ENCODE results near the gene WAPL.
"Not testable (repeated sequence)": the region's sequence is repeated elsewhere in the genome, so short reads cannot be mapped to it uniquely, and the experiment has no call there.

Gene WAPL

DNA sequence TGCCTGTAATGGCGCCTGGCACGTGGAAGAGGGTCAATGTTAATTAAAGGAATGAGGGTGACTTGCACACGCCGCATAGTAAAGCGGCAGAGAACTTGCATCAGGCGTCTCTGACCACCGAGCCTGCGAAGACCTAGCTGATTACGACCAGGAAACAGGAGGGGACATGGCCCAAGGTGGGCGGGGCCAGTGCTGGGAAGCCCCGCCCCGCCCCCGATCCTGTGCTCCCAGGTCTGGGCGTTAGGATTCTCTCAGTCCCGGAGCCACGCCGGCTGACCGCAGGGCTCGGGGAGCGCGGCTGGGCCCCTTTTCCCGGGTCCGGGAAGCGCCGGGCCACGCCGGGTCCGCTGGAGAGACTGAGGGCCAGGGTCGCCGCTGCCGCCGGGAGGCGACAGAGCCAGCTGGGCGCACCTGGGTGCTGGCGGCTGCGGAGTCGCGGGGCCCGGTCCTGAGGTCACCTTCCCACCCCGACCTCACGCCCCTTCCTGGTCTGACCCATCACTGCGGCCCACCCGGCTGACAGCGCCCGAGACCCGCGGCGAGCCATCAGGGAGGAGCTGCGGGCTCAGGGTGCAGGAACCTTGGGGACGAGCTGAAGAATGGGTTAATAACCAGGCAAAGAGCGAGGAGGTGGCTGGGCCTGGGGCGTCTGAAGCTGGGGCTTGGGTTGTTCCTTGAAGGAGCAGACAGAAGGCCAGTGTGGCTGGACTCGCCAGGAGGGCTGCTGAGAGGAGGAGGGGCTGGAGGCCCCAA is 132.0 kb downstream of the WAPL start:
- no peak for DNase-seq (ENCODE audit: low spot score)

DNA sequence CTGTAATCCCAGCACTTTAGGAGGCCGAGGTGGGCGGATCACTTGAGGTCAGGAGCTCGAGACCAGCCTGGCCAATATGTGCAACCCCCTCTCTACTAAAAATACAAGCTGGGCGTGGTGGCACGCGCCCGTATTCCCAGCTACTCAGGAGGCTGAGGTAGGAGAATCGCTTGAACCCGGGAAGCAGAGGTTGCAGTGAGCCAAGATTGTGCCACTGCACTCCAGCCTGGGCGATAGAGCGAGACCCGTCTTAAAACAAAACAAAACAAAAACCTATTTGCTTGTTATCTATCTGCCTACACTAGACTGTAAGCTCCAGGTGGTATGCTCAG is 132.5 kb downstream of the WAPL start:
- DNase-seq (ENCODE audit: low spot score), result not testable (repeated sequence)

DNA sequence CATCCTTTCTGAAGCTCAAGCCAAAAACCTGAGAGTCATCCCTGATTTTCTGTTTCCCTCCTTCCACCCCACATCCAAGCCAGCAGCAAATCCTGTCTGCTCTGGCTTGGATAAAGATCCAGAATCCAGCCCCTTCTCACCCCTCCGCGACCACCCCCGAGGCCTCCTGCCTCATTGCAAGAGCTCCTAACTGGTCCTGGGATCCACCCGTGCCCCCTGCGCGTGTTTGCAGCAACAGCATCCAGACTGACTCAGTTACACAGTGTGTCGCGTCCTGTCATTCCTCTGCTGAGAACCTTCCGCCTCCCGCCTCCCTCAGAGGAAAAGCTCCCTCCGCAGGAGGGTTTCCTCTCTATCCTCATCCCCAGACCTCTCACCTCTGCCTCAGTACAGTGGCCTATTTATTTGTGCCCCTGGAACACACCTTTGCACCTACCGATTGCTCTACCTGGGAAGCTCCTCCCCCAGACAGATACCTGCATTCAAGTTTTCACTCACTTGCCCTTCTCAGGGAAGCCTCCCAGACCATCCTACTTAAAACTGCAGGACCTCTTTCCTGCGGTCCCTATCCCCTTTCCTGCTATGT is 133.4 kb downstream of the WAPL start:
- no peak for DNase-seq (ENCODE audit: low spot score)

DNA sequence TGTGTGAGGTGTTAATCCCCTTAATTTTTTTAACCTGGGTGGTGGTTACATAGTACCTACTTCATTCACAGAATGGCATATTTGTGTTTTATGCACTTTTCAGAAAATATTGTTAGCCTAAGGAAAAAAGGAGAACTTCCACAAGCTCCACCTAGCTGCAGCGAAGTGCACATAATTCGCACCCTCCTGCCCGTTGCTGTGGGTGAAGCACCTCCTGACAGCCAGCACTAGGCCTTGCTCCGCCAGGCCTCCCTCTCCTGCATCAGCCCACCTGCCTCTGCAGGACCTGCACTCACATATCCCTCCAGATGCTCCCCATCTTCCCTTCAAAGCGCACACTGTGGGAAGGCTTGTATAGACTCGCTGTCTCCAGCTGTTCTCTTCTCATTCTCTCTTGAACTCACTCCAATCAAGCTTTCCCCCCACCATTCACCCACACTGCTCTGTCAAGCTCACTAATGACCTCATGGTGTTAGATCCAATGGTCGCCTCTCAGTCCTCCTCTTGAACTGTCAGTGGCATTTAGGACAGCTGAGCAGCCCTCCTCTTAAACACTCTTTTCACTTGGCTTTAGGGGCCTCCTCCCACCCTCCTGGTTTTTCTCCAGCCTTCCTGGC is 134.3 kb downstream of the WAPL start:
- no peak for DNase-seq (ENCODE audit: low spot score)

DNA sequence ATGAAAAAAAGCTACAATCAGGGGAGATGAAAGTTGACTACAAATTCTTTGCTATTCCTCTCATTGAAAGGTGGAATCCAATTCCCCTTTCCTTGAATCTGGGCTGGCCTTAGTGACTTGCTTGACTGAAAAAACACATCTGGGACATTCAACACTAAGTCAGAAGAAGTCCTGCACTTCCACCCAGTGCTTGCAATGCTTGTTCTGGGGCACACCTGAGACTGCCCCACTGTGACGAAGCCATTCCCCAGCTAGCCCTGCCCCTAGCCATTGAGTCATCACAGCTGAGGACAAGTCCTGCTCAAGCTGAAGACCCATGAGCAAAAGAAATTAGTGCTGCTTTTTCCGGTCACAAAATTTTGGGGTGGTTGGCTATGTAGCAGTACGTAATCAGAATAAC is 135.8 kb downstream of the WAPL start:
- DNase-seq (ENCODE audit: low spot score), result no peak
